Middle frontal gyrus (tissue), 1 donor: ENCODE results near the gene UNC119B.
"Not testable (repeated sequence)": the region's sequence is repeated elsewhere in the genome, so short reads cannot be mapped to it uniquely, and the experiment has no call there.

Experiments
- DNase-seq: peaks from one replicate; pipeline ENCODE4 v3.0.0-alpha.2; 2015; ENCODE audit warnings: low spot score; ENCODE audit errors: extremely low spot score

UNC119B gene

GRCh38 chr12:120718055-120718454 is 7.8 kb downstream of the UNC119B start:
- no peak for DNase-seq

GRCh38 chr12:120719072-120719471 is 8.8 kb downstream of the UNC119B start:
- no peak for DNase-seq

GRCh38 chr12:120719496-120720233 is 9.4 kb downstream of the UNC119B start:
- DNase-seq, result no peak

GRCh38 chr12:120720234-120720986 is 10.2 kb downstream of the UNC119B start:
- DNase-seq, result peak; percentile 13

GRCh38 chr12:120720987-120721801 is 10.9 kb downstream of the UNC119B start:
- no peak for DNase-seq

- DNase-seq, result no peak
These were observed 11.6 kb downstream of the UNC119B start for GRCh38 chr12:120721866-120722265.

GRCh38 chr12:120722784-120723183 is 12.5 kb downstream of the UNC119B start:
- no peak for DNase-seq

GRCh38 chr12:120724720-120725119 is 14.5 kb downstream of the UNC119B start:
- no peak for DNase-seq

- no peak for DNase-seq
These were observed 14.9 kb downstream of the UNC119B start for GRCh38 chr12:120725151-120725658.

- DNase-seq, result peak; percentile 34
These were observed 15.6 kb downstream of the UNC119B start, which contains the start of gene ACADS for GRCh38 chr12:120725659-120726509. TSS of gene ACADS (plus strand) at chr12:120725826. CDS start at chr12:120725886, 60 bp downstream.

- DNase-seq, result no peak
These were observed 16.2 kb downstream of the UNC119B start for GRCh38 chr12:120726510-120726793.

- DNase-seq, result no peak
These were observed 16.7 kb downstream of the UNC119B start for GRCh38 chr12:120726961-120727360.

GRCh38 chr12:120732198-120732597 is 21.9 kb downstream of the UNC119B start:
- DNase-seq, result not testable (repeated sequence)

- no peak for DNase-seq
These were observed 23.3 kb downstream of the UNC119B start for GRCh38 chr12:120733574-120733973.

GRCh38 chr12:120734210-120734609 is 24.0 kb downstream of the UNC119B start:
- no peak for DNase-seq

GRCh38 chr12:120735181-120735580 is 24.9 kb downstream of the UNC119B start:
- no peak for DNase-seq

GRCh38 chr12:120736404-120737331 is 26.4 kb downstream of the UNC119B start:
- no peak for DNase-seq

GRCh38 chr12:120737557-120738251 is 27.4 kb downstream of the UNC119B start:
- no peak for DNase-seq
